ENCODE measurements around the gene HDDC2. TPM values are rescaled to one million over a fixed set of nuclear protein-coding genes. Genes with fewer than 3 reads are reported as not detected.
"Not testable (repeated sequence)": the region's sequence is repeated elsewhere in the genome, so short reads cannot be mapped to it uniquely, and the experiment has no call there.

HDDC2 gene
- total RNA-seq, 2 experiments from 2014 or later: 47.3 to 50.0 TPM

- H3K4me3 Mint-ChIP-seq: peak overlapping the region; percentile 81
- ChIA-PET CTCF (interaction anchor here (1.3 to 1.8 kb wide), 6 partner anchors 9 to 673 kb away, joined by 3 to 6 read pairs (median 6); partner anchors contain the start of genes HINT3 and TPD52L1), POLR2A (interaction anchor here (0.6 to 2.9 kb wide), 12 partner anchors 8 to 685 kb away, joined by 3 to 15 read pairs (median 4); partner anchors contain the start of genes NCOA7 and TRMT11)
- H3K9me3 Mint-ChIP-seq: no peaks in the 10 kb centered on the region
- DNase-seq: no peak
- peaks cover 41% of the 10 kb centered on the region for H3K4me1 Mint-ChIP-seq
- H3K27me3 Mint-ChIP-seq: peaks cover 15% of the 10 kb centered on the region
- peaks cover 36% of the 10 kb centered on the region for H3K36me3 Mint-ChIP-seq (ENCODE audit: low read depth)
- peak overlapping the region; percentile 84 for H3K27ac Mint-ChIP-seq
Observed at GRCh38 chr6:125300992-125301434, 754 bp downstream of the HDDC2 start.

GRCh38 chr6:125299257-125299656 is 2.5 kb downstream of the HDDC2 start:
- H3K9me3 Mint-ChIP-seq: no peaks in the 10 kb centered on the region
- peaks cover 1% of the 10 kb centered on the region for H3K27me3 Mint-ChIP-seq
- H3K36me3 Mint-ChIP-seq (ENCODE audit: low read depth): peaks cover 50% of the 10 kb centered on the region
- no peak for DNase-seq
- H3K4me1 Mint-ChIP-seq: peaks cover 41% of the 10 kb centered on the region
- ChIA-PET POLR2A (no interaction called here), CTCF (interaction anchor here (1.2 kb wide), 1 partner anchor 491 kb away, joined by 3 read pairs; the partner anchor contains the start of gene NCOA7)
- H3K4me3 Mint-ChIP-seq: no peak overlapping the region
- peak overlapping the region; percentile 17 for H3K27ac Mint-ChIP-seq

GRCh38 chr6:125296471-125296870 is 5.3 kb downstream of the HDDC2 start:
- peaks cover 67% of the 10 kb centered on the region for H3K36me3 Mint-ChIP-seq (ENCODE audit: low read depth)
- H3K9me3 Mint-ChIP-seq: no peaks in the 10 kb centered on the region
- H3K4me3 Mint-ChIP-seq: no peak overlapping the region
- ChIA-PET POLR2A (no interaction called here), CTCF (no interaction called here)
- H3K27me3 Mint-ChIP-seq: no peaks in the 10 kb centered on the region
- no peak for DNase-seq
- peaks cover 27% of the 10 kb centered on the region for H3K4me1 Mint-ChIP-seq
- no peak overlapping the region for H3K27ac Mint-ChIP-seq

GRCh38 chr6:125294925-125295324 is 6.8 kb downstream of the HDDC2 start:
- no peak for DNase-seq
- H3K9me3 Mint-ChIP-seq: no peaks in the 10 kb centered on the region
- H3K36me3 Mint-ChIP-seq (ENCODE audit: low read depth): peaks cover 70% of the 10 kb centered on the region
- H3K27ac Mint-ChIP-seq: no peak overlapping the region
- no peaks in the 10 kb centered on the region for H3K27me3 Mint-ChIP-seq
- peaks cover 13% of the 10 kb centered on the region for H3K4me1 Mint-ChIP-seq
- ChIA-PET CTCF (no interaction called here), POLR2A (no interaction called here)
- H3K4me3 Mint-ChIP-seq: no peak overlapping the region

- ChIA-PET POLR2A (no interaction called here), CTCF (no interaction called here)
Observed at GRCh38 chr6:125294036-125294435, 7.7 kb downstream of the HDDC2 start.

GRCh38 chr6:125293587-125293986 is 8.2 kb downstream of the HDDC2 start:
- Mint-ChIP-seq H3K27me3 (no peaks in the 10 kb centered on the region), H3K4me1 (peaks cover 5% of the 10 kb centered on the region), H3K9me3 (no peaks in the 10 kb centered on the region), H3K36me3 (ENCODE audit: low read depth) (peaks cover 63% of the 10 kb centered on the region), H3K27ac (no peak overlapping the region), H3K4me3 (no peak overlapping the region)
- ChIA-PET POLR2A (no interaction called here), CTCF (no interaction called here)
- DNase-seq: no peak

More at GRCh38 chr6:125294036-125294435, 7.7 kb downstream of the HDDC2 start:
- Mint-ChIP-seq H3K27ac (no peak overlapping the region), H3K9me3 (no peaks in the 10 kb centered on the region), H3K36me3 (ENCODE audit: low read depth) (peaks cover 67% of the 10 kb centered on the region), H3K4me1 (peaks cover 5% of the 10 kb centered on the region), H3K27me3 (no peaks in the 10 kb centered on the region), H3K4me3 (no peak overlapping the region)
- no peak for DNase-seq

- peaks cover 80% of the 10 kb centered on the region for H3K36me3 Mint-ChIP-seq (ENCODE audit: low read depth)
- no peaks in the 10 kb centered on the region for H3K4me1 Mint-ChIP-seq
- CTCF ChIA-PET: no interaction called here
- no peaks in the 10 kb centered on the region for H3K9me3 Mint-ChIP-seq
- H3K27ac Mint-ChIP-seq: no peak overlapping the region
- no peak overlapping the region for H3K4me3 Mint-ChIP-seq
- no peaks in the 10 kb centered on the region for H3K27me3 Mint-ChIP-seq
- DNase-seq: no peak
- POLR2A ChIA-PET: no interaction called here
Observed at GRCh38 chr6:125287718-125288117, 14.0 kb downstream of the HDDC2 start.

- POLR2A ChIA-PET: no interaction called here
Observed at GRCh38 chr6:125285936-125286335, 15.8 kb downstream of the HDDC2 start.

GRCh38 chr6:125285353-125285752 is 16.4 kb downstream of the HDDC2 start:
- Mint-ChIP-seq H3K4me3 (no peak overlapping the region), H3K9me3 (peaks cover 12% of the 10 kb centered on the region), H3K27ac (no peak overlapping the region), H3K4me1 (peaks cover 8% of the 10 kb centered on the region), H3K27me3 (no peaks in the 10 kb centered on the region), H3K36me3 (ENCODE audit: low read depth) (peaks cover 85% of the 10 kb centered on the region)
- CTCF ChIA-PET: no interaction called here
- POLR2A ChIA-PET: no interaction called here
- no peak for DNase-seq

More at GRCh38 chr6:125285936-125286335, 15.8 kb downstream of the HDDC2 start:
- no peak for DNase-seq
- Mint-ChIP-seq H3K4me3 (no peak overlapping the region), H3K9me3 (peaks cover 12% of the 10 kb centered on the region), H3K36me3 (ENCODE audit: low read depth) (peaks cover 82% of the 10 kb centered on the region), H3K4me1 (peaks cover 5% of the 10 kb centered on the region), H3K27ac (no peak overlapping the region), H3K27me3 (no peaks in the 10 kb centered on the region)
- CTCF ChIA-PET: no interaction called here

GRCh38 chr6:125282470-125282869 is 19.3 kb downstream of the HDDC2 start:
- CTCF ChIA-PET: interaction anchor here (0.7 kb wide), 1 partner anchor 94 kb away, joined by 3 read pairs; no protein-coding TSS in a partner anchor
- H3K27me3 Mint-ChIP-seq, POLR2A ChIA-PET, DNase-seq, H3K27ac Mint-ChIP-seq, H3K4me3 Mint-ChIP-seq: not testable (repeated sequence)
- Mint-ChIP-seq H3K4me1 (peaks cover 21% of the 10 kb centered on the region), H3K9me3 (peaks cover 12% of the 10 kb centered on the region), H3K36me3 (ENCODE audit: low read depth) (peaks cover 84% of the 10 kb centered on the region)

GRCh38 chr6:125280370-125281035 is 21.3 kb downstream of the HDDC2 start:
- POLR2A ChIA-PET, CTCF ChIA-PET, H3K27me3 Mint-ChIP-seq, DNase-seq, H3K4me3 Mint-ChIP-seq, H3K27ac Mint-ChIP-seq: not testable (repeated sequence)
- Mint-ChIP-seq H3K4me1 (peaks cover 32% of the 10 kb centered on the region), H3K9me3 (peaks cover 12% of the 10 kb centered on the region), H3K36me3 (ENCODE audit: low read depth) (peaks cover 75% of the 10 kb centered on the region)

- POLR2A ChIA-PET: no interaction called here
Observed at GRCh38 chr6:125279961-125280360, 21.8 kb downstream of the HDDC2 start.

GRCh38 chr6:125277838-125278237 is 23.9 kb downstream of the HDDC2 start:
- ChIA-PET POLR2A (no interaction called here), CTCF (no interaction called here)
- Mint-ChIP-seq H3K36me3 (ENCODE audit: low read depth) (peaks cover 65% of the 10 kb centered on the region), H3K27ac (no peak overlapping the region), H3K4me3 (no peak overlapping the region), H3K27me3 (no peaks in the 10 kb centered on the region), H3K9me3 (peaks cover 12% of the 10 kb centered on the region), H3K4me1 (peaks cover 32% of the 10 kb centered on the region)
- no peak for DNase-seq

More at GRCh38 chr6:125279961-125280360, 21.8 kb downstream of the HDDC2 start:
- Mint-ChIP-seq H3K27me3 (no peaks in the 10 kb centered on the region), H3K4me3 (no peak overlapping the region), H3K27ac (no peak overlapping the region), H3K9me3 (peaks cover 12% of the 10 kb centered on the region), H3K36me3 (ENCODE audit: low read depth) (peaks cover 71% of the 10 kb centered on the region), H3K4me1 (peaks cover 32% of the 10 kb centered on the region)
- CTCF ChIA-PET: no interaction called here
- DNase-seq: no peak

- Mint-ChIP-seq H3K4me1 (peaks cover 26% of the 10 kb centered on the region), H3K4me3 (no peak overlapping the region), H3K36me3 (ENCODE audit: low read depth) (peaks cover 60% of the 10 kb centered on the region), H3K9me3 (no peaks in the 10 kb centered on the region), H3K27ac (no peak overlapping the region), H3K27me3 (no peaks in the 10 kb centered on the region)
- ChIA-PET CTCF (no interaction called here), POLR2A (interaction anchor here (1.1 kb wide), 1 partner anchor 26 kb away, joined by 3 read pairs; the partner anchor contains the start of gene HDDC2)
- DNase-seq: no peak
Observed at GRCh38 chr6:125275779-125276178, 26.0 kb downstream of the HDDC2 start.
